NK-92 (cell line): ENCODE results near the gene SCML2.
"Not testable (repeated sequence)": the region's sequence is repeated elsewhere in the genome, so short reads cannot be mapped to it uniquely, and the experiment has no call there.

ENCODE experiments used
- DNase-seq: peaks from one replicate; lab custom pipeline; 2025; ENCODE audit not compliant: unreplicated experiment; lab: John Stamatoyannopoulos, UW

SCML2 gene

DNA sequence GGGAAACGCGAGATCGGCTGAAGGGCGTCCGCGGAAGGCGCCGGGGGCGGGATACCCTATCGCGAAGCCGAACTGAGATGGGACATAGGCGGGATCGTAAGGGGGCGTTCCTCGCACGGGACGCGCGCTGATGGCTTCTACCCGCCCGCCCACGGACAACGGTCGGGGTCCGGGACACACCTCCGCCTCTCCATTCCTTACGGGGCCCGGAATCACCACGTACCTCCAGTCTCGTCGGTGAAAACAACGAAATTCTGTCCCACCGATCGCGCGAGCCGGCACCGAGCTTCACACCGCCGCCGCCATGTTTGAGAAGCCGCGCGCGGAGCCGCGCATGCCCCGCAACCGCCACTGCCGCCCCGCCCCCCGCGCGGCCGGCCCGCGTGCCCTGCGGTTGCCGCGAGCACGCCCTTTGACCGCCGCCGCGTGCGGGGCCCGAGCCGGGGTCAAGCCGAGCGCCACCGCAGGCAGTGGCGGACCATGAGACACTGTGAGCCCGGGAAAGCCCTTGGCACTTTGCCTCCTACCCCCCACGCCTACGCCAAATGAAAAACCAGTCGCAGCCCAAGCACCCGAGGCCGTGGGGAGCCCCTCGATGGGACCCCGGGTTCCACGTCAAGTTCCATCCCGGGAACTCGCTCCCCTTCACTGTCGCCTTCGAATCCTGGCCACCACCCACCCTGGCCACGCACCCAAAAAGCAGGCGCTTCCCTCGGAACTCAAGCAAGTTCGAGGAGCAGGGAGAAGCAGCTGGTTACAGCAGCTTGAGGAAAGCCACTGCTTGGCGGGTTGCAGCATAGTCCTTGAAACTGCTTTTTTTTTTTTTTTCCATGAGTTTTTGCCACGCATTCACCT is at the start of gene SCML2:
SCML2 (minus strand) TSS at position 320 of the 855 bp plus-strand sequence. CDS start 20,617 bp downstream, outside the sequence.
- no peak for DNase-seq

DNA sequence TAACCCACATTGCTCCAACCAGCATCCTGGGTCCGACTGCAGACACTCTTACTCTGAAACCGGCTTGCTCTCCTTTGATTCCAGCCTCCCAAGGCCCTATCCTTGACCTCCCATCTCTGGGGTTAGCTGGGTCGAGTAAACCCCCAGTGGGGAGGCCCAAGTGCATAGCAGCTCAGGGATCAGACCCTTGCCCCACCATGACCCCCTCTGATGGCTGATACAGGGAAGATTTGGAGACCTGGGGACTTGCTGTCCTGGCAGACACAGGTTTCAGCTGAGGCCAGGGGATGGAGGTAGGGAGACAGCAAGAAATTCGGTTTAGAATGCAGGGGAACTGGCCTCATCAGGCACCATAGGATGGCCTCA is 47.3 kb upstream of the SCML2 start:
- no peak for DNase-seq

- DNase-seq, result no peak
Measured at GRCh38 chrX:18394477-18394876, 40.0 kb upstream of the SCML2 start.

GRCh38 chrX:18390941-18391538 is 36.6 kb upstream of the SCML2 start:
- DNase-seq, result no peak

DNA sequence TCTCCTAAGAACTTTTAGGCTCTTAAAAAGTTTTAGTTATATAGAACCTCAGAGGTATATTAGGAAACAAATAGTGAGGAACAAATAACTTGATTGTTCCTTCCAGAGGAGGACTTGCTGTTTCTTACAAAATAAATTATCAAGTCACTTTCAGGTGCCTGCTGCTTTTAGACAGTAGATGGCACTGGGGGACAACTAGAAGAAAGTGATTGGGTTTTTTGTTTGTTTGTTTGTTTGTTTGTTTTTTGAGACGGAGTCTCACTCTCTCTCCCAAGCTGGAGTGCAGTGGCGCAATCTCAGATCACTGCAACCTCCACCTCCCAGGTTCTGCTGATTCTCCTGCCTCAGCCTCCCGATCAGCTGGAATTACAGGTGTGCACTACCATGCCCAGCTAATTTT is 35.5 kb upstream of the SCML2 start:
- DNase-seq, result no peak

GRCh38 chrX:18377796-18378195 is 23.3 kb upstream of the SCML2 start:
- no peak for DNase-seq

GRCh38 chrX:18375131-18375805 is 20.8 kb upstream of the SCML2 start:
- DNase-seq, result not testable (repeated sequence)

DNA sequence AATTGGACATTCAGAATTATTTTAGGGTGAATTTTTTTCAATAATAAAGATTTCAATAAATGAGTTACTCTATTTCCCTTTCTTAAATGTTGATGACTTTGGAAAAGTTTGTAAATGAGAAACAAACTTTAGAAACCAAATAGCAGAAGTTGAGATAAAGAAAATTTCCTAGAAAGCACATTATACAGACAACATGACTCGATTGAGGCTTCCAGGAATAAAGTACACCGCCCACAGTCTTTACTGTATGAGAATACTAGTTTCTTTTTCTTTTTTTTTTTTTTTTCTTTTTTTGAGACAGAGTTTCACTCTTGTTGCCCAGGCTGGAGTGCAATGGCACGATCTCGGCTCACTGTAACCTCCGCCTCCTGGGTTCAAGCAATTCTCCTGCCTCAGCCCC is 14.6 kb upstream of the SCML2 start:
- not testable (repeated sequence) for DNase-seq

GRCh38 chrX:18368402-18368801 is 13.9 kb upstream of the SCML2 start:
- no peak for DNase-seq

- no peak for DNase-seq
Measured at GRCh38 chrX:18360867-18361266, 6.4 kb upstream of the SCML2 start.

- no peak for DNase-seq
Measured at GRCh38 chrX:18353931-18354368, 538 bp downstream of the SCML2 start.

GRCh38 chrX:18351784-18352183 is 2.7 kb downstream of the SCML2 start:
- no peak for DNase-seq

- no peak for DNase-seq
Measured at GRCh38 chrX:18348047-18348446, 6.4 kb downstream of the SCML2 start.

DNA sequence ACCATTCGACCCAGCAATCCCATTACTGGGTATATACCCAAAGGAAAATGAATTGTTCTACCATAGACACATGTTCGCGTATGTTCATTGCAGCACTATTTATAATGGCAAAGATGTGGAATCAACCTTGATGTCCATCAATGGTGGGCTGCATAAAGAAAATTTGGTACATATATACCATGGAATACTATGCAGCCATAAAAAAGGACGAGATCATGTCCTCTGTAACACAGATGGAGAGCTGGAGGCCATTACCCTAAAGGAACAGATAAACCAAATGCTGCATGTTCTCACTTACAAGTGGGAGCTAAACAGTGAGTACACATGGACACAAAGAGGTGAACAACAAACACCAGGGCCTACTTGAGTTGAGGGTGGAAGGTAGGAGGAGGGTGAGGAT is 45.1 kb downstream of the SCML2 start:
- DNase-seq, result no peak

GRCh38 chrX:18297251-18297650 is 57.2 kb downstream of the SCML2 start:
- no peak for DNase-seq

GRCh38 chrX:18294893-18295292 is 59.6 kb downstream of the SCML2 start:
- DNase-seq, result no peak

DNA sequence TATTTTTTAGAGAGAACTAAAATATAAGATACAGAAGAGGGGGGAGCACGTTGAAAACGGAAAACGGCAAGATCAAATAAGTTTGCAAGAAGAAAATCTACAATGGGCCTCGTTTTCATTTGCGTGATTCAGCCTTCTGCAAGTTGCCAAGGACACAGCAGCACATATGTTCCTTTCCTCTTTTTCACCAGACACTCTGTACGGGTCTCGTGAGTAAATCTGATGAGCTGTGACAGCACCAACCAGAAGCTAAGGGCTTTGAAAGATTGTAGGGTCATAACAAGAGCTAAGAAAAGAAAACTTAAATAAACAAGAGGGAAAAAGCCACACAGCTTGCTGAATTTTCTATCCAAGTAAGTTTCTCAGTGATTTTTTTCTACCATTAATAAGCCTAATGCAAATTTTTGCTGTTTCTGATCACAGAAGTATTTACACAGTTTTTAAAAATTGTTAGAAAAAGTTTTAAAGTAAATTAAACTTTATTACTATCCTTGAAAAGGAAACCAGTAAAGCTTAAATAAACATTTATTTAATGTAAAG is 63.4 kb downstream of the SCML2 start:
- no peak for DNase-seq

DNA sequence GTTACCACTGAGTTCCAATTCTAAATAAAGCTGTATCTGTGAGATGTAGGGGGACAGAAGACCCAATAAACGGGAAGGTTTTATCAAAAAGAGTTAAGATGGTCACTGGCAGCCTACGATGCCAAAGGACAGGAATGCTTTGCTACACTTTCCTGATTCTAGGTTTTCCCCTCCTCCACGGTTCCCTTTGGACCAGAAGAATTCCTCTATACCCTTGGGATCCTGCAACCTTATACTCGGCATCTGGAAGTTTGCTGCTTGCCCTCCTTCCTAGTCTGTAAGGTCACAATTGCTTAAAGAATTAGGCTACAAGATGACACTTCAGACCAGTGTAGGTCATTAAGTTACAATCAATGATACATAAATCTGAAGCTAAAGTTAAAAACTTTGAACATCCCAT is 64.3 kb downstream of the SCML2 start:
- no peak for DNase-seq

DNA sequence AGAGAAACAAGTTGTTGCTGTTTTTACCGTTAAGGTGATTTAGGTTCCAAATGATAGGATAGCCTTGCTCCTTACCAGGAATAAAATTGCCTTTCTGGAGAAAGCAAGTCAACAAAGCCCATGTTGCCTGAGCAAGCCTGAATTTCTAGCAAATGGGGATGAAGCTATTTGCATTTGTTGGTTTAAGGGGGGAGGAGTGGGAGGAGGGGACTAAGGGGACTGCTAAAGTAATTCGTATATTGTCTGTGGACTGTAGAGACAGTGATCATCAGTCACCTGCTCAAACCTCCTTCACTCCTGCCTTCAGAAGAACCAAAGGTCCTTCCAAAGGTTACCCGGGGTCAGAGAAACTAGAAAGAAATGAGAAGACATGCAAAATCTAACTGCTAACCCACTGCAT is 65.8 kb downstream of the SCML2 start:
- no peak for DNase-seq

DNA sequence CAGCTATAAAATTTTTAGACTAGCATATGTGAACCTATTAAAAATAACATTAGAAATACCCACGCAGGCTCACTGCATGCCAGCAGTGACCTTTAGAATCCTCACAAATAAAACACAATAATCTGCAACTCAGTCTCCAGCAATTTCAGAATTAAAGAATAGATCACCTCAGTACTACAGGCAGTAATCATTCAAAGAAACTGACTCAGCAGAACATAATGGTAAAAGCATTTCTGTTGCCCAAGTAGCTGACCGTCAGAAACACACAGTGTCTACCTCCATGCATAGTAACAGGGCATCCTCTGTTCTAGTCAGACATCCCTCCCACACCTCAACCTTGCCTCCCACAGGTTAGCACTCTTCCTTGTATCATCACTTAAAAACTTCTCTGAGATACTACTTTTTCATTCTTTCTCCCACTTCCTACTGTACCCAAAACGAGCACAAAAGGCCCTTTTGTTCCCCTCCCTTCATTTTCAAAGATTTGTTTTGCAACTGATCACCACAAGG is 68.1 kb downstream of the SCML2 start:
- no peak for DNase-seq

DNA sequence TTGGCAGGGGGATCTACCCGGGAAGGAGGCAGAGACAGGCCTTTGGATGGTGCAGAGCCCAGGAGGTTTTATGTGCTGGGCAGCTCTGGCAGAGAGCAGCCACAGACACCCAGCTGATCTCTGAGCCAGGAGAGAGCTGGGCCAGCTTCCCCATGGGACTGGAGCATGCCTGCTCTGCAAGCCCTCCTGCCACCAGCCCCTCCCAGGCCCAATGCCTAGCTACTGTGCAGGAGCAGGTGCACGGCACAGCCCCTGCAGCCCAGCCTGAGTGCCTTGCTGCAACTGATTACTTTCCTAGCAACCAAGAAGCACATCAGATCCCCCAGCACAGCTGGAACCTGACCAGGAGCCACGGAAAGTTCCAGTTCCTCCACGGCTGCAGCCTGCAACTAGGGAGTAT is 76.0 kb downstream of the SCML2 start:
- DNase-seq, result no peak

- DNase-seq, result no peak
Measured at GRCh38 chrX:18272222-18272621, 82.3 kb downstream of the SCML2 start.
